ENCODE data around the gene RUSC2. TPM values are rescaled to one million over a fixed set of nuclear protein-coding genes. Genes with fewer than 3 reads are reported as not detected.

RUSC2 gene
- total RNA-seq, 1 experiment from 2014 or later: 11.6 TPM

- peaks cover 4% of the 10 kb centered on the region; the same call in 1 of the 2 replicates for H4K20me1 ChIP-seq (ENCODE audit: insufficient read depth)
- RAD21 ChIA-PET (ENCODE audit: low non-redundant PET in 1 of 2, low total read pairs in 2 of 2, uncharacterized antibody in 2 of 2, unreplicated experiment in 2 of 2): no interaction called here
- H2AFZ ChIP-seq (ENCODE audit: low read depth, low read length, poor library complexity, severe bottlenecking): no peak overlapping the region
- TF ChIP-seq RAD21 (IDR thresholded peaks at IDR 0.05; ENCODE audit: low read depth): no peak
- CTCF ChIA-PET: no interaction called here
- no TSS peak for BruUV-seq (replicated peaks)
- no peaks in the 10 kb centered on the region for H3K4me1 ChIP-seq (ENCODE audit: control insufficient read depth in 1 of 2, insufficient read depth in 2 of 2, low read length in 2 of 2)
- intact Hi-C loops (cut with micrococcal nuclease): no loop called here
- H3K9ac ChIP-seq (ENCODE audit: low read length): no peak overlapping the region
- H3K9me2 ChIP-seq (ENCODE audit: insufficient read depth): no peaks in the 10 kb centered on the region
- H3K27me3 ChIP-seq (ENCODE audit: insufficient read depth, low read length): no peaks in the 10 kb centered on the region
- no peak overlapping the region for H3K4me2 ChIP-seq (ENCODE audit: low read length)
- no peaks in the 10 kb centered on the region for H3K36me3 ChIP-seq (ENCODE audit: control insufficient read depth in 1 of 2, insufficient read depth in 2 of 2, low read length in 2 of 2)
- DNase-seq (ENCODE audit: low read depth, low spot score) (no peak), ATAC-seq (no peak)
- POLR2A ChIA-PET: no interaction called here
- no peak overlapping the region for H3K4me3 ChIP-seq (replicated peaks in 1 of 2; ENCODE audit: low read depth in 1 of 2, low read length in 2 of 2)
- peaks cover 13% of the 10 kb centered on the region for H3K79me2 ChIP-seq (ENCODE audit: insufficient read depth, low read length)
- no peak overlapping the region for H3K27ac ChIP-seq (ENCODE audit: low read depth, low read length)
- no peaks in the 10 kb centered on the region; a peak in 1 of 4 replicates for H3K9me3 ChIP-seq (ENCODE audit: control insufficient read depth in 1 of 2, insufficient read depth in 1 of 2, low read depth in 1 of 2, low read length in 2 of 2)
These were observed 9.3 kb downstream of the RUSC2 start for GRCh38 chr9:35499029-35499700.

GRCh38 chr9:35499701-35500030 lies 9.8 kb downstream of the RUSC2 start:
- no TSS peak for BruUV-seq (replicated peaks)
- Histone ChIP-seq H3K9ac (ENCODE audit: low read length) (no peak overlapping the region), H3K4me1 (ENCODE audit: control insufficient read depth in 1 of 2, insufficient read depth in 2 of 2, low read length in 2 of 2) (no peaks in the 10 kb centered on the region), H3K27me3 (ENCODE audit: insufficient read depth, low read length) (no peaks in the 10 kb centered on the region), H3K36me3 (ENCODE audit: control insufficient read depth in 1 of 2, insufficient read depth in 2 of 2, low read length in 2 of 2) (no peaks in the 10 kb centered on the region), H4K20me1 (ENCODE audit: insufficient read depth) (peaks cover 4% of the 10 kb centered on the region; the same call in 1 of the 2 replicates), H3K4me2 (ENCODE audit: low read length) (no peak overlapping the region), H3K4me3 (replicated peaks in 1 of 2; ENCODE audit: low read depth in 1 of 2, low read length in 2 of 2) (no peak overlapping the region), H3K9me3 (ENCODE audit: control insufficient read depth in 1 of 2, insufficient read depth in 1 of 2, low read depth in 1 of 2, low read length in 2 of 2) (no peaks in the 10 kb centered on the region; a peak in 1 of 4 replicates), H3K79me2 (ENCODE audit: insufficient read depth, low read length) (peaks cover 8% of the 10 kb centered on the region), H3K9me2 (ENCODE audit: insufficient read depth) (no peaks in the 10 kb centered on the region), H3K27ac (ENCODE audit: low read depth, low read length) (no peak overlapping the region), H2AFZ (ENCODE audit: low read depth, low read length, poor library complexity, severe bottlenecking) (no peak overlapping the region)
- POLR2A ChIA-PET: no interaction called here
- CTCF ChIA-PET: no interaction called here
- TF ChIP-seq SIN3A (IDR thresholded peaks at IDR 0.05; ENCODE audit: low read depth): no peak
- no peak for TF ChIP-seq EGR1 (IDR thresholded peaks at IDR 0.05; ENCODE audit: low read depth)
- DNase-seq (ENCODE audit: low read depth, low spot score) (no peak), ATAC-seq (no peak)
- intact Hi-C loops (cut with micrococcal nuclease): no loop called here
- RAD21 ChIA-PET (ENCODE audit: low non-redundant PET in 1 of 2, low total read pairs in 2 of 2, uncharacterized antibody in 2 of 2, unreplicated experiment in 2 of 2): no interaction called here

Data from HCT116 (cell line).